Psoas muscle (tissue), 8 donors: ENCODE data around the gene SEC22A. TPM values are rescaled to one million over a fixed set of nuclear protein-coding genes. Genes with fewer than 3 reads are reported as not detected.

ENCODE experiments used
- ATAC-seq, 4 donors: fragments of 200-7000 bp; cut with Tn5 transposase; one replicate each; pipeline ENCODE4 v1.9.1; 2020; ENCODE audit warnings: moderate library complexity in 3 of 4, mild to moderate bottlenecking in 2 of 4
- DNase-seq, 2 donors: peaks; one replicate each; pipeline ENCODE4 v3.0.0-alpha.2; 2020
- H3K27ac ChIP-seq: fragments of 200-600 bp; one replicate; pipeline ENCODE4 v1.8.0; 2022
- H3K27me3 ChIP-seq, 3 donors: fragments of 200-600 bp in 1 of 3; one replicate each; pipeline versions ENCODE4 v1.6.1 to v1.8.0; 2013 to 2022; ENCODE audit warnings: low read length in 2 of 3, mild to moderate bottlenecking in 2 of 3, moderate library complexity in 1 of 3; ENCODE audit not compliant: insufficient read depth in 3 of 3
- H3K36me3 ChIP-seq, 2 donors: fragments of 200-600 bp in 1 of 2; one replicate each; pipeline versions ENCODE4 v1.6.1 to v1.8.0; 2013 to 2022; ENCODE audit warnings: low read depth in 1 of 2, mild to moderate bottlenecking in 1 of 2, moderate library complexity in 1 of 2; ENCODE audit not compliant: insufficient read depth in 1 of 2
- H3K4me1 ChIP-seq: fragments of 200-600 bp; one replicate; pipeline ENCODE4 v1.8.0; 2022
- H3K4me3 ChIP-seq: fragments of 200-600 bp; one replicate; pipeline ENCODE4 v1.8.0; 2022; ENCODE audit warnings: mild to moderate bottlenecking
- H3K9me3 ChIP-seq: fragments of 200-600 bp; one replicate; pipeline ENCODE4 v1.8.0; 2022
- WGBS, 3 donors: extraction: QIAGEN DNeasy Blood & Tissue Kit; methylation state at CpG; one replicate each; pipeline versions ENCODE4 v1.1.6 to v1.1.7; 2013; 5-methylcytosine and 5-hydroxymethylcytosine counted together
- intact Hi-C, 2 donors: fragments of 100-400 bp; cut with DNase I; formaldehyde crosslinking; loops; one replicate each; pipeline versions ENCODE4 v1.11.0 to v1.14.2; 2022
- polyA plus RNA-seq, 3 donors: library from polyadenylated mRNA; stranded (reverse); fragments of 200-250 nt; gene quantifications; one replicate each; pipeline ENCODE4 v1.2.3, GENCODE V29; 2013
- total RNA-seq, 4 donors: library from RNA; stranded (reverse); fragmentation: NEBNext Ultra II Directional in 2 of 4; extraction: Animal tissue kit (Norgen Biotek cat#: 25700) in 2 of 4; gene quantifications; one replicate each; pipeline versions ENCODE4 v1.2.1 to v1.2.4, GENCODE V29; 2021 to 2023
- TF ChIP-seq, protein P1 (sequence below): fragments of 200-600 bp; IDR thresholded peaks from one replicate; pipeline ENCODE4 v1.8.0; 2022; ENCODE audit warnings: antibody characterized with exemption
- donor health status: healthy with polysubstance abuse.
- donor health status: DM: no; HTN: no; CAD: no; lungs with moderate emphysema.
- donor health status: Bipolar disorder and iron deficiency.
- donor health status: healthy.
- donor health status: DM: yes; HTN: yes; CAD: no.
- donor health status: DM: no; HTN: no; CAD: no.
- donor health status: DM: no; HTN: no; CAD: no.
- donor health status: DM: yes; HTN: yes; CAD: no.

Gene SEC22A
- total and polyA plus RNA-seq, 7 donors = 5.1 to 7.4 (median 5.9) TPM

- intact Hi-C loops = no loop called here
- Histone ChIP-seq H3K4me1 (peaks cover 12% of the 10 kb centered on the region), H3K4me3 (no peak overlapping the region), H3K9me3 (no peaks in the 10 kb centered on the region), H3K27me3 (no peaks in the 10 kb centered on the region), H3K36me3 (no peaks in the 10 kb centered on the region), H3K27ac (no peak overlapping the region)
- TF ChIP-seq, protein P1, sequence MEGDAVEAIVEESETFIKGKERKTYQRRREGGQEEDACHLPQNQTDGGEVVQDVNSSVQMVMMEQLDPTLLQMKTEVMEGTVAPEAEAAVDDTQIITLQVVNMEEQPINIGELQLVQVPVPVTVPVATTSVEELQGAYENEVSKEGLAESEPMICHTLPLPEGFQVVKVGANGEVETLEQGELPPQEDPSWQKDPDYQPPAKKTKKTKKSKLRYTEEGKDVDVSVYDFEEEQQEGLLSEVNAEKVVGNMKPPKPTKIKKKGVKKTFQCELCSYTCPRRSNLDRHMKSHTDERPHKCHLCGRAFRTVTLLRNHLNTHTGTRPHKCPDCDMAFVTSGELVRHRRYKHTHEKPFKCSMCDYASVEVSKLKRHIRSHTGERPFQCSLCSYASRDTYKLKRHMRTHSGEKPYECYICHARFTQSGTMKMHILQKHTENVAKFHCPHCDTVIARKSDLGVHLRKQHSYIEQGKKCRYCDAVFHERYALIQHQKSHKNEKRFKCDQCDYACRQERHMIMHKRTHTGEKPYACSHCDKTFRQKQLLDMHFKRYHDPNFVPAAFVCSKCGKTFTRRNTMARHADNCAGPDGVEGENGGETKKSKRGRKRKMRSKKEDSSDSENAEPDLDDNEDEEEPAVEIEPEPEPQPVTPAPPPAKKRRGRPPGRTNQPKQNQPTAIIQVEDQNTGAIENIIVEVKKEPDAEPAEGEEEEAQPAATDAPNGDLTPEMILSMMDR = no peak
- no peak for ATAC-seq
- 84 to 86% (median 85%) methylated on average over 6 of the region's 6 CpGs for WGBS, 3 donors
- DNase-seq = no peak
Observed at GRCh38 chr3:123277106-123277505, 75.4 kb downstream of the SEC22A start.

DNA sequence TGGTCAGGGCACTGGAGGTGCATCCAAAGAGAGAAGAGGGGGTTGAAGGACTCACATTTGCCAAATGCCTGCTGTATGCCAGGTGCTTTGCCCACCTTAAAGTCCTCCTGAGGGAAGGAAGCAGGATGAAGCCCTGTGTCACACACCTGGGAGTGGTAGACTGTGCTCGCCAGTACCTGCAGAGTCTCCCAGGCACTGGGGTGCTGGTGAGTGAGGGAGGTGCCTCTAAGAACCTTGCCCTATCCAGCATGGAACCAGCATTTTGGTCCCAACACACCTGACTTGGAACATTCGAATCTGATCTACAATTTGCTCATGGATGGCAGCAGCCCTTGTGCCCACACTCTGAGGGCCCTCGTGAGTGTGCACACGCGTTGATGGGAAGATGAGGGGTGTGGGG lies 76.7 kb downstream of the SEC22A start:
- Histone ChIP-seq H3K9me3 (no peaks in the 10 kb centered on the region), H3K27ac (no peak overlapping the region), H3K36me3 (peaks cover 0 to 3% of the 10 kb centered on the region in 2 donors), H3K4me1 (peaks cover 2% of the 10 kb centered on the region), H3K4me3 (no peak overlapping the region), H3K27me3 (no peaks in the 10 kb centered on the region)
- WGBS, 3 donors = 82 to 90% (median 88%) methylated on average over 5 of the region's 5 CpGs
- intact Hi-C loops = no loop called here
- TF ChIP-seq, protein P1 = no peak
- DNase-seq (no peak), ATAC-seq (no peak)

- no peaks in the 10 kb centered on the region for H3K9me3 ChIP-seq
Observed at GRCh38 chr3:123279121-123279520, 77.4 kb downstream of the SEC22A start.

GRCh38 chr3:123281406-123281805 lies 79.7 kb downstream of the SEC22A start:
- DNase-seq (no peak), ATAC-seq (no peak)
- Histone ChIP-seq H3K36me3 (peaks cover 0 to 3% of the 10 kb centered on the region in 2 donors), H3K27me3 (no peaks in the 10 kb centered on the region), H3K9me3 (no peaks in the 10 kb centered on the region), H3K4me1 (no peaks in the 10 kb centered on the region), H3K27ac (no peak overlapping the region), H3K4me3 (no peak overlapping the region)
- WGBS, 3 donors = 84 to 93% (median 90%) methylated on average over 3 of the region's 3 CpGs
- intact Hi-C loops = no loop called here
- TF ChIP-seq, protein P1 = no peak

More at GRCh38 chr3:123279121-123279520, 77.4 kb downstream of the SEC22A start:
- DNase-seq (no peak), ATAC-seq (no peak)
- Histone ChIP-seq H3K4me3 (no peak overlapping the region), H3K36me3 (peaks cover 0 to 3% of the 10 kb centered on the region in 2 donors), H3K4me1 (no peaks in the 10 kb centered on the region), H3K27ac (no peak overlapping the region), H3K27me3 (no peaks in the 10 kb centered on the region)
- TF ChIP-seq, protein P1 = no peak
- intact Hi-C loops = no loop called here
- WGBS, 3 donors = 76 to 81% (median 77%) methylated on average over 7 of the region's 7 CpGs

DNA sequence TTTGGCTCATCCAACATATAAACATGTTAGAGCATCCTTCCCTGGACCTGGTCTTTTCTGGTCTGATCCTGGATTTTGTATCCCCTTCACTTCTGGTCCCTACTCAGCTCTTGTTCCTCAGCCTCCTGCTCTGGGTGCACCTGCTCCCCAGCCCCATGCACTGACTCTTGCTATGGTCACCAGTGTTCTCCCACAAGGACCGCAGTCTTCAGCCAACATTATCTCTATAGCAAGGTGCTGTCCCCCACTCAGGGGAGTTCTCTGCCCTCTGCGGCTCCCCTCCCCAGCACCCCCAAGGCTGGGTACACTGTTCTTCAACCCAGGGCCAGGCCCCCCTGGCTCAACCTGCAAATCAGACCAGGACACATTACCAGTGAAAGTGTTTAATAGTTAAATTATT lies 80.2 kb downstream of the SEC22A start:
- Histone ChIP-seq H3K27me3 (no peaks in the 10 kb centered on the region), H3K9me3 (no peaks in the 10 kb centered on the region), H3K4me1 (no peaks in the 10 kb centered on the region), H3K36me3 (peaks cover 0 to 3% of the 10 kb centered on the region in 2 donors), H3K4me3 (no peak overlapping the region), H3K27ac (no peak overlapping the region)
- peak in 1 of 2 donors; percentile 25 for DNase-seq
- TF ChIP-seq, protein P1 = no peak
- 89 to 95% (median 93%) methylated on average over 2 of the region's 2 CpGs for WGBS, 3 donors
- intact Hi-C loops = no loop called here
- ATAC-seq = no peak
